ENCODE measurements around the gene MIER2. TPM values are rescaled to one million over a fixed set of nuclear protein-coding genes. Genes with fewer than 3 reads are reported as not detected.
"Not testable (repeated sequence)": the region's sequence is repeated elsewhere in the genome, so short reads cannot be mapped to it uniquely, and the experiment has no call there.

Gene MIER2
- polyA plus RNA-seq, 4 donors: 10.3 to 18.9 (median 14.4) TPM

DNA sequence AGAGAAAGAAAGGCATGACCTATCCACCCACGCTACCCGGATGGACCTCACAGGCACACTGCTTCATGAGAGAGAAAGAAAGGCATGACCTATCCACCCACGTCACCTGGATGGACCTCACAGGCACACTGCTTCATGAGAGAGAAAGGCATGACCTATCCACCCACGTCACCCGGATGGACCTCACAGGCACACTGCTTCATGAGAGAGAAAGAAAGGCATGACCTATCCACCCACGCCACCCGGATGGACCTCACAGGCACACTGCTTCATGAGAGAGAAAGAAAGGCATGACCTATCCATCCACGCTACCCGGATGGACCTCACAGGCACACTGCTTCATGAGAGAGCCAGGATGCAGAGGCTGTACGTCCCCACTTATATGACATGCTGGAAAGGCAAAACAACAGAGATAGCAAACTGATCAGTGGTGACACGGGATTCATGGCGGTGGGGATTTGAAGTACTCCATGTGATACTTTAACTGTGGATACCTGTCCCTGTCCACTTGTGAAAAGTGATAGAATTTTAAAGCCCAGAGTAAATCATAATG, 73.8 kb downstream of the MIER2 start:
- not testable (repeated sequence) for FAIRE-seq; H3K9me3 ChIP-seq (ENCODE audit: control insufficient read depth in 2 of 2, insufficient read depth in 1 of 2, low read depth in 1 of 2, low read length in 1 of 2); H3K27ac ChIP-seq (ENCODE audit: low read depth in 1 of 3, low read length in 2 of 3); H3K4me3 ChIP-seq (ENCODE audit: low read depth in 1 of 3, low read length in 3 of 3); H3K36me3 ChIP-seq (ENCODE audit: control insufficient read depth in 3 of 3, insufficient read depth in 2 of 3, low read depth in 1 of 3, low read length in 3 of 3); H3K4me1 ChIP-seq (ENCODE audit: control insufficient read depth in 3 of 3, insufficient read depth in 2 of 3, low read depth in 1 of 3, low read length in 2 of 3); DNase-seq
- WGBS, 3 donors: 73 to 77% (median 77%) methylated on average over 7 to 12 of the region's 12 CpGs
- peaks cover 0 to 16% (median 2%) of the 10 kb centered on the region in 3 donors for H3K27me3 ChIP-seq (ENCODE audit: control insufficient read depth in 3 of 3, insufficient read depth in 3 of 3, low read length in 3 of 3)

DNA sequence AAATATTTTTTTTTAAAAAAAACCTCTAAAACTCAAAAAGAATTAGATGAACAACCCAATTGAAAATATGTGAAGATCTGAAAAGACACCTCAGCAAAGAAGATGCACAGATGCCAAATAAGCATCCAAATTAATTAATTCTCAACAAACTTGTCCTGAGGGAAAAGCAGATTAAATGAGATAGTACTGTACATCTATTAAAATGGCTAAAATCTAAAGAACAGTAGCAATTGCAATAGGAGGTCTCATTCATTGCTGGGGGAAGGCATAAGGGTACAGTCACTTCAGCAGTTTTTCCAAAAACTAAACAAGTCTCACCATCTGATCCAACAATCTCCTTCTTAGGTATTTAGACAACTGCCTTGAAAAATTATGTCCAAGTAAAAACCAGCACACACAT, 75.4 kb downstream of the MIER2 start:
- Histone ChIP-seq H3K4me3 (ENCODE audit: low read depth in 1 of 3, low read length in 3 of 3) (no peak overlapping the region), H3K4me1 (ENCODE audit: control insufficient read depth in 3 of 3, insufficient read depth in 2 of 3, low read depth in 1 of 3, low read length in 2 of 3) (no peaks in the 10 kb centered on the region), H3K27ac (ENCODE audit: low read depth in 1 of 3, low read length in 2 of 3) (no peak overlapping the region), H3K36me3 (ENCODE audit: control insufficient read depth in 3 of 3, insufficient read depth in 2 of 3, low read depth in 1 of 3, low read length in 3 of 3) (no peaks in the 10 kb centered on the region), H3K27me3 (ENCODE audit: control insufficient read depth in 3 of 3, insufficient read depth in 3 of 3, low read length in 3 of 3) (peaks cover 0 to 24% (median 2%) of the 10 kb centered on the region in 3 donors), H3K9me3 (ENCODE audit: control insufficient read depth in 2 of 2, insufficient read depth in 1 of 2, low read depth in 1 of 2, low read length in 1 of 2) (no peaks in the 10 kb centered on the region)
- no peak for DNase-seq
- no peak for FAIRE-seq

DNA sequence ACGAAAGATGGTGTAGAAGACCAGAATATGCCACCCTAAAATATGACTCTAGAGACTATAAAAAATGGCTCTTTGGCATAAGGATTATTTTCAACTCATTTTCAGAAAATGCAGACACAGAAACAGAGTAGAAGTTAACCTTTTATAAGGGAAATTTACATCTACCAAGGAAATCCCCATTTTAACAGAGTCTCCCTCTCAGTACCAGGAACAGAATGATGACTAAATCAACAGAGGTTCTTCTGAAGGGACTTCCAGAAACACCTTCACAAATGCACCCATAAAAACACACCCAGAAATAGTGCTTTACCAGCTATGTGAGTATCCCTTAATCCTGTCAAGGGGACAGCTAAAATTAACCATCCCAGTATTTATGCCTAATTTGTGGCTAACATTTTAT, 82.5 kb downstream of the MIER2 start:
- FAIRE-seq (no peak), DNase-seq (no peak)
- Histone ChIP-seq H3K4me1 (ENCODE audit: control insufficient read depth in 3 of 3, insufficient read depth in 2 of 3, low read depth in 1 of 3, low read length in 2 of 3) (no peaks in the 10 kb centered on the region), H3K27ac (ENCODE audit: low read depth in 1 of 3, low read length in 2 of 3) (no peak overlapping the region), H3K9me3 (ENCODE audit: control insufficient read depth in 2 of 2, insufficient read depth in 1 of 2, low read depth in 1 of 2, low read length in 1 of 2) (no peaks in the 10 kb centered on the region), H3K36me3 (ENCODE audit: control insufficient read depth in 3 of 3, insufficient read depth in 2 of 3, low read depth in 1 of 3, low read length in 3 of 3) (no peaks in the 10 kb centered on the region), H3K27me3 (ENCODE audit: control insufficient read depth in 3 of 3, insufficient read depth in 3 of 3, low read length in 3 of 3) (peaks cover 0 to 15% (median 0%) of the 10 kb centered on the region in 3 donors), H3K4me3 (ENCODE audit: low read depth in 1 of 3, low read length in 3 of 3) (no peak overlapping the region)
- 79 to 91% (median 83%) methylated on average over 1 of the region's 1 CpG for WGBS, 3 donors

DNA sequence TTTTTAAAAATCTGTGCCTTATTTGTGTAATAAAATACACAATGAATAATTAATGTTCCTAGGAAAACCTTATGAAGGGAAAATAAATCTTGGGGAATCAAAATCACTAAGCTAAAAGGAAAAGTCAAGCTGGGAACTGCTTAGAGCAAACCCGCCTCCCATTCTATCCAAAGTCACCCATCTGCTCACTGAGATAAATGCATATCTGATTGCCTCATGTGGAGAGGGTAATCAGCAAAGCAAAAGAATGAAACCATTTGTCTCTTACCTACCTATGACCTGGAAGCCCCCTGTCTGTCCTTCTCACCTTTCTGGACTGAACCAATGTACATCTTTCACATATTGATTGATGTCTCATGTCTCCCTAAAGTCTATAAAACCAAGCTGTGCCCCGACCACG, 87.8 kb downstream of the MIER2 start:
- H3K4me3 ChIP-seq (ENCODE audit: low read depth in 1 of 3, low read length in 3 of 3); H3K27me3 ChIP-seq (ENCODE audit: control insufficient read depth in 3 of 3, insufficient read depth in 3 of 3, low read length in 3 of 3); H3K36me3 ChIP-seq (ENCODE audit: control insufficient read depth in 3 of 3, insufficient read depth in 2 of 3, low read depth in 1 of 3, low read length in 3 of 3); FAIRE-seq; H3K9me3 ChIP-seq (ENCODE audit: control insufficient read depth in 2 of 2, insufficient read depth in 1 of 2, low read depth in 1 of 2, low read length in 1 of 2); DNase-seq; H3K27ac ChIP-seq (ENCODE audit: low read depth in 1 of 3, low read length in 2 of 3); H3K4me1 ChIP-seq (ENCODE audit: control insufficient read depth in 3 of 3, insufficient read depth in 2 of 3, low read depth in 1 of 3, low read length in 2 of 3): not testable (repeated sequence)
- WGBS, 3 donors: 61 to 67% (median 67%) methylated on average over 3 of the region's 3 CpGs

Other genes with a start within 250 kb of the MIER2 start
- under 1 TPM in 1 of 4 donors, not detected in 3; 0.07 TPM for gene OR4F17, start 237.7 kb downstream of the MIER2 start, polyA plus RNA-seq
- 100 to 1,000 TPM in 2 of 4 donors, 10 to 100 TPM in 1, under 1 TPM in 1; 0.64 to 130 (median 109) TPM for gene PLPP2, start 53.4 kb downstream of the MIER2 start, polyA plus RNA-seq
- 1 to 10 TPM in 1 of 4 donors, under 1 TPM in 2, not detected in 1; 0.27 to 3.1 (median 0.80) TPM for gene C2CD4C, start 64.4 kb upstream of the MIER2 start, polyA plus RNA-seq
- gene SHC2, start 116.2 kb upstream of the MIER2 start, polyA plus RNA-seq: 10 to 100 TPM in 3 of 4 donors, 1 to 10 TPM in 1; 7.6 to 18.9 (median 12.3) TPM
- gene MADCAM1, start 151.7 kb upstream of the MIER2 start, polyA plus RNA-seq: 10 to 100 TPM in 1 of 4 donors, 1 to 10 TPM in 2, not detected in 1; 1.1 to 11.3 (median 6.4) TPM
- gene TPGS1, start 162.7 kb upstream of the MIER2 start, polyA plus RNA-seq: 10 to 100 TPM; 17.4 to 38.4 (median 25.2) TPM
- 100 to 1,000 TPM in 2 of 4 donors, 10 to 100 TPM in 2; 58.2 to 113 (median 89.0) TPM for gene CDC34, start 187.0 kb upstream of the MIER2 start, polyA plus RNA-seq
- gene GZMM, start 199.3 kb upstream of the MIER2 start, polyA plus RNA-seq: 1 to 10 TPM in 3 of 4 donors, under 1 TPM in 1; 0.89 to 5.7 (median 1.8) TPM
- gene BSG, start 227.8 kb upstream of the MIER2 start, polyA plus RNA-seq: 100 to 1,000 TPM; 208 to 454 (median 374) TPM
- under 1 TPM in 2 of 4 donors, not detected in 2; 0.19 to 0.58 TPM for gene HCN2, start 245.1 kb upstream of the MIER2 start, polyA plus RNA-seq